IMR-90 (cell line): ENCODE data around the gene ELMO1. TPM values are rescaled to one million over a fixed set of nuclear protein-coding genes. Genes with fewer than 3 reads are reported as not detected.

ENCODE experiments used
- ATAC-seq: fragments of 200-7000 bp; cut with Tn5 transposase; 2 replicates; pipeline ENCODE4 v1.9.1; 2020; ENCODE audit warnings: low read depth, mild to moderate bottlenecking, moderate library complexity
- BruUV-seq: library from RNA; stranded (reverse); fragments of 400-500 nt; replicated peaks from 2 replicates; lab custom pipeline; 2021; lab: Mats Ljungman, UMichigan
- CTCF ChIA-PET: fragments of 300-600 bp; formaldehyde crosslinking; extraction: SDS; loops from one replicate; lab custom pipeline; 2021; ENCODE audit warnings: antibody characterized with exemption; lab: Yijun Ruan, JAX
- POLR2A ChIA-PET: fragments of 300-600 bp; sonication (Branson Sonifier 250); formaldehyde crosslinking; loops from one replicate; lab custom pipeline; 2022; ENCODE audit warnings: antibody characterized with exemption; ENCODE audit not compliant: unreplicated experiment; lab: Charles Lee
- DNase-seq: peaks from one replicate; pipeline ENCODE4 v3.0.0; 2013
- H2AFZ ChIP-seq: replicated peaks from 2 replicates; pipeline ENCODE3; 2013; ENCODE audit warnings: low read length, mild to moderate bottlenecking; ENCODE audit not compliant: poor library complexity
- H2AK5ac ChIP-seq: 2 replicates; pipeline ENCODE4 v1.6.1; 2013; ENCODE audit warnings: low read depth, low read length, inconsistent platforms
- H2AK9ac ChIP-seq: replicated peaks from 2 replicates; pipeline ENCODE3; 2013; ENCODE audit warnings: mild to moderate bottlenecking, low read depth, low read length, moderate library complexity; ENCODE audit not compliant: poor library complexity
- H2BK120ac ChIP-seq: 2 replicates; pipeline ENCODE4 v1.6.1; 2013; ENCODE audit warnings: low read depth, low read length, inconsistent platforms
- H2BK15ac ChIP-seq: 3 replicates; pipeline ENCODE4 v1.6.1; 2013; ENCODE audit warnings: low read depth, low read length, inconsistent platforms
- H2BK20ac ChIP-seq: 2 replicates; pipeline ENCODE4 v1.6.1; 2013; ENCODE audit warnings: low read depth, mild to moderate bottlenecking, inconsistent platforms, low read length, moderate library complexity
- H2BK5ac ChIP-seq: 2 replicates; pipeline ENCODE4 v1.6.1; 2013; ENCODE audit warnings: mild to moderate bottlenecking, low read depth, low read length, inconsistent platforms; ENCODE audit not compliant: poor library complexity, severe bottlenecking
- H3K14ac ChIP-seq: replicated peaks from 2 replicates; pipeline ENCODE4 v1.6.1; 2013; ENCODE audit warnings: low read depth, low read length, inconsistent platforms
- H3K18ac ChIP-seq: 2 replicates; pipeline ENCODE4 v1.6.1; 2013; ENCODE audit warnings: low read depth, low read length, control low read depth
- H3K23ac ChIP-seq: 2 replicates; pipeline ENCODE4 v1.6.1; 2013; ENCODE audit warnings: low read depth, low read length, inconsistent platforms
- H3K27ac ChIP-seq: 2 replicates; pipeline ENCODE4 v1.5.1; 2013; ENCODE audit warnings: mild to moderate bottlenecking, control low read depth, low read length; ENCODE audit not compliant: insufficient read depth
- H3K27me3 ChIP-seq: 2 replicates; pipeline ENCODE4 v1.6.1; 2013; ENCODE audit warnings: low read length; ENCODE audit not compliant: control insufficient read depth, insufficient read depth
- H3K36me3 ChIP-seq: 2 replicates; pipeline ENCODE4 v1.6.1; 2013; ENCODE audit warnings: low read length, mixed read lengths; ENCODE audit not compliant: control insufficient read depth, insufficient read depth
- H3K4ac ChIP-seq: 2 replicates; pipeline ENCODE4 v1.6.1; 2013; ENCODE audit warnings: low read depth, low read length, inconsistent platforms
- H3K4me1 ChIP-seq: 2 replicates; pipeline ENCODE4 v1.6.1; 2013; ENCODE audit warnings: low read length, mixed read lengths; ENCODE audit not compliant: control insufficient read depth, insufficient read depth
- H3K4me2 ChIP-seq: 2 replicates; pipeline ENCODE4 v1.6.1; 2013; ENCODE audit warnings: low read depth, mild to moderate bottlenecking, control low read depth, low read length, moderate library complexity
- H3K4me3 ChIP-seq: 2 replicates; pipeline ENCODE4 v1.5.1; 2013; ENCODE audit warnings: low read depth, mild to moderate bottlenecking, control low read depth, low read length, moderate library complexity; ENCODE audit not compliant: insufficient read depth
- H3K56ac ChIP-seq: 2 replicates; pipeline ENCODE4 v1.6.1; 2013; ENCODE audit warnings: low read length, inconsistent platforms; ENCODE audit not compliant: insufficient read depth; ENCODE audit errors: extremely low read depth
- H3K79me1 ChIP-seq, 2 experiments: 2 replicates each; pipeline ENCODE4 v1.6.1; 2013; ENCODE audit warnings: low read length in 2 of 2, inconsistent platforms in 1 of 2, low read depth in 1 of 2
- H3K9ac ChIP-seq: 2 replicates; pipeline ENCODE4 v1.6.1; 2013; ENCODE audit warnings: low read depth, low read length, control low read depth
- H3K9me1 ChIP-seq: 2 replicates; pipeline ENCODE4 v1.6.1; 2013; ENCODE audit warnings: low read length, inconsistent platforms; ENCODE audit not compliant: insufficient read depth
- H3K9me3 ChIP-seq: 2 replicates; pipeline ENCODE4 v1.6.1; 2013; ENCODE audit warnings: low read length; ENCODE audit not compliant: control insufficient read depth, insufficient read depth
- H4K20me1 ChIP-seq: 2 replicates; pipeline ENCODE4 v1.6.1; 2013; ENCODE audit warnings: low read length, inconsistent platforms; ENCODE audit not compliant: insufficient read depth
- H4K5ac ChIP-seq: 2 replicates; pipeline ENCODE4 v1.6.1; 2013; ENCODE audit warnings: mild to moderate bottlenecking, low read depth, low read length, control low read depth
- H4K8ac ChIP-seq, 2 experiments: 2 replicates each; pipeline ENCODE4 v1.6.1; 2013; ENCODE audit warnings: low read depth in 2 of 2, low read length in 2 of 2, control low read depth in 1 of 2, inconsistent platforms in 1 of 2
- H4K91ac ChIP-seq: 2 replicates; pipeline ENCODE4 v1.6.1; 2013; ENCODE audit warnings: low read depth, low read length, inconsistent platforms; ENCODE audit not compliant: insufficient read depth
- CEBPB ChIP-seq: IDR thresholded peaks from 2 replicates; pipeline ENCODE4 v1.6.1; 2012; ENCODE audit warnings: low read depth, low read length, improper control_type of control experiment
- NFE2L2 ChIP-seq: fragments of 150-350 bp; IDR thresholded peaks from 2 replicates; pipeline ENCODE4 v1.6.1; 2016; ENCODE audit warnings: low read depth, mild to moderate bottlenecking, low read length
- POLR2A ChIP-seq: IDR thresholded peaks from 2 replicates; pipeline ENCODE4 v1.6.1; 2012; ENCODE audit warnings: mild to moderate bottlenecking, low read depth, low read length
- RFX5 ChIP-seq: IDR thresholded peaks from 2 replicates; pipeline ENCODE4 v1.8.0; 2012; ENCODE audit warnings: low read depth, mild to moderate bottlenecking, low read length, moderate library complexity
- SMC3 ChIP-seq: fragments of 150-350 bp; IDR thresholded peaks from 2 replicates; pipeline ENCODE4 v1.6.1; 2016; ENCODE audit warnings: low read depth, mild to moderate bottlenecking, antibody characterized with exemption, low read length, moderate library complexity
- WGBS, 2 experiments: methylation state at CpG; one replicate each; pipeline versions ENCODE4 v1.1.5 to v1.1.7; 2013; ENCODE audit warnings: missing lambda C conversion rate in 2 of 2; ENCODE audit not compliant: insufficient read length in 1 of 2; ENCODE audit errors: extremely low coverage in 2 of 2; 5-methylcytosine and 5-hydroxymethylcytosine counted together
- dilution Hi-C: fragments of 300-500 bp; cut with HindIII; formaldehyde crosslinking; loops from one replicate; pipeline ENCODE4 v1.14.3; 2018; ENCODE audit warnings: low sequenced_read_pairs; ENCODE audit not compliant: unreplicated experiment
- in situ Hi-C: fragments of 300-500 bp; cut with MboI; formaldehyde crosslinking; loops from 3 replicates; pipeline ENCODE4 v1.14.3; 2019; ENCODE audit warnings: low sequenced_read_pairs, inconsistent platforms, mixed read lengths
- intact Hi-C: fragments of 100-400 bp; cut with micrococcal nuclease; formaldehyde crosslinking; loops from 2 replicates; pipeline ENCODE4 v1.10.0; 2022
- polyA plus RNA-seq, 3 experiments: library from polyadenylated mRNA; depleted of rRNA; stranded (reverse); fragments of >200 nt; gene quantifications; 2 replicates each; pipeline ENCODE4 v1.2.3, GENCODE V29; 2012; ENCODE audit warnings: low replicate concordance in 1 of 3
- total RNA-seq: library from RNA; depleted of rRNA; stranded (reverse); fragments of >200 nt; gene quantifications from 2 replicates; pipeline ENCODE4 v1.2.3, GENCODE V29; 2012
- TF ChIP-seq, protein P1 (sequence below): fragments of 150-350 bp; IDR thresholded peaks from 2 replicates; pipeline ENCODE4 v1.6.1; 2017; ENCODE audit warnings: mild to moderate bottlenecking, antibody characterized with exemption, low read length, low read depth

Gene ELMO1
- total and polyA plus RNA-seq, 2 of the 4 experiments (the other 2 are of a cell fraction), result 0.03 TPM; not detected in 1

- H4K20me1 ChIP-seq, result no peaks in the 10 kb centered on the region
- no peaks in the 10 kb centered on the region for H3K79me1 ChIP-seq
- H3K9ac ChIP-seq, result no peak overlapping the region
- TF ChIP-seq, protein P1, sequence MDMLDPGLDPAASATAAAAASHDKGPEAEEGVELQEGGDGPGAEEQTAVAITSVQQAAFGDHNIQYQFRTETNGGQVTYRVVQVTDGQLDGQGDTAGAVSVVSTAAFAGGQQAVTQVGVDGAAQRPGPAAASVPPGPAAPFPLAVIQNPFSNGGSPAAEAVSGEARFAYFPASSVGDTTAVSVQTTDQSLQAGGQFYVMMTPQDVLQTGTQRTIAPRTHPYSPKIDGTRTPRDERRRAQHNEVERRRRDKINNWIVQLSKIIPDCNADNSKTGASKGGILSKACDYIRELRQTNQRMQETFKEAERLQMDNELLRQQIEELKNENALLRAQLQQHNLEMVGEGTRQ, result no peak
- no peak for TF ChIP-seq RFX5
- TF ChIP-seq SMC3, result no peak
- TF ChIP-seq NFE2L2, result no peak
- no peak for TF ChIP-seq CEBPB
- TF ChIP-seq POLR2A, result no peak
- no peak overlapping the region for H2AK5ac ChIP-seq
- no peak overlapping the region for H2BK20ac ChIP-seq
- H3K4me1 ChIP-seq, result no peaks in the 10 kb centered on the region
- no peaks in the 10 kb centered on the region for H3K36me3 ChIP-seq
- no peak overlapping the region for H3K18ac ChIP-seq
- in situ Hi-C loops (no loop called here), intact Hi-C loops (no loop called here), dilution Hi-C loops (no loop called here)
- H4K5ac ChIP-seq, result no peak overlapping the region
- POLR2A ChIA-PET, result no interaction called here
- no peak overlapping the region for H3K27ac ChIP-seq
- peaks cover 17% of the 10 kb centered on the region for H3K9me3 ChIP-seq
- no peak overlapping the region for H3K56ac ChIP-seq
- H3K27me3 ChIP-seq, result no peaks in the 10 kb centered on the region
- no peak overlapping the region for H2AK9ac ChIP-seq
- no peak overlapping the region for H2BK5ac ChIP-seq
- no TSS peak for BruUV-seq
- CTCF ChIA-PET, result no interaction called here
- H3K4ac ChIP-seq, result no peak overlapping the region
- H3K4me2 ChIP-seq, result no peak overlapping the region
- DNase-seq, result no peak
- WGBS, 2 experiments, result 10% methylated on average over 3 of the region's 11 CpGs; no CpG with 5 or more reads in 1 of the 2 experiments
- no peak overlapping the region for H4K8ac ChIP-seq
- no peak overlapping the region for H3K23ac ChIP-seq
- no peaks in the 10 kb centered on the region for H3K9me1 ChIP-seq
- H3K14ac ChIP-seq, result no peak overlapping the region
- no peak overlapping the region for H2AFZ ChIP-seq
- no peak overlapping the region for H2BK120ac ChIP-seq
- ATAC-seq, result no peak
- H4K91ac ChIP-seq, result no peak overlapping the region
- no peak overlapping the region for H3K4me3 ChIP-seq
- no peak overlapping the region for H2BK15ac ChIP-seq
These were observed 94.0 kb downstream of the ELMO1 start for GRCh38 chr7:37354656-37355131.
